HEK293 (cell line): ENCODE data around the gene ZNF221.

Source experiments
- EGR2 ChIP-seq: fragments of 450-650 bp; formaldehyde crosslinking; IDR thresholded peaks from 2 replicates; pipeline ENCODE4 v1.5.1; 2016; ENCODE audit warnings: low read depth, missing biosample characterization, missing genetic modification characterization
- ZNF24 ChIP-seq: fragments of 450-650 bp; formaldehyde crosslinking; IDR thresholded peaks from 2 replicates; pipeline ENCODE4 v1.5.1; 2016; ENCODE audit warnings: missing biosample characterization, missing genetic modification characterization
- ZNF335 ChIP-seq: fragments of 450-650 bp; formaldehyde crosslinking; conservative IDR thresholded peaks from 2 replicates; pipeline ENCODE4 v1.5.1; 2016; ENCODE audit warnings: missing biosample characterization, missing genetic modification characterization
- ZNF670 ChIP-seq: fragments of 450-650 bp; formaldehyde crosslinking; IDR thresholded peaks from 2 replicates; pipeline ENCODE4 v1.5.1; 2016; ENCODE audit warnings: missing biosample characterization, missing genetic modification characterization, low read depth
- TF ChIP-seq, protein P1 (sequence below): fragments of 450-650 bp; formaldehyde crosslinking; IDR thresholded peaks from 2 replicates; pipeline ENCODE4 v1.5.1; 2016; ENCODE audit warnings: missing biosample characterization, missing genetic modification characterization
- TF ChIP-seq, protein P2 (sequence below): fragments of 450-650 bp; formaldehyde crosslinking; IDR thresholded peaks from 2 replicates; pipeline ENCODE4 v1.5.1; 2016; ENCODE audit warnings: missing biosample characterization, missing genetic modification characterization

DNA sequence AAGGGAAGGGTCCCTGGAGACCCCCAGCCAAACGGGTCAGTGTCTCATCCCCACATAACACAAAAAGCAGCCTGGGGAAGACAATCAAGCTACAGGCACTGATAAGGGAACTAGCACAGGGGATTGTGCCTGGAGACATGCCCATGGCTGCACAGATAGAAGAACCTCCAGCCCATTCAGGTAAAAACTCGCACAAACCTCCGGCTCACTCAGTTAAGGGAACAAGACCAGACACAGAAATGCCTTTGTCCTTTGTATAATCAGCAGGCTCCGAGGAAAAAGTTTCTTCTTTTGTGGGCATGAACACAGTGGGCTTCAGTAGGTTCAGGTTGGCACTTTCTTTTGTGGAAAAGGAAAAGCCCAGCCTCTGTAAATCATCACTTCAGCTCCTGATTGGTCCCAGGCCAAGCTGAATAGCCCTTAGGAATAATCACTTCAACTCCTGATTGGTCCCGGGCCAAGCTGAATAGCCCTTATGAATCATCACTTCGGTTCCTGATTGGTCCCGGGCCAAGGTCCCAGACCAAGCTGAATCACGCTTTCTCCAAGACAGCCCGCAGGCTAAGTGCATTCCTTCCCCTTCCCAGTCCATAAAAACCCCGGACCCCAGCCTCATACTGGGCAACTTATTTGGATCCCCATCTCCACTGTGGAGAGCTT lies 46.7 kb downstream of the ZNF221 start:
- TF ChIP-seq ZNF24 (tag by site-specific recombination) (no peak), ZNF670 (no peak), ZNF335 (tag by site-specific recombination) (no peak), EGR2 (tag by site-specific recombination) (no peak)
- TF ChIP-seq, protein P1, sequence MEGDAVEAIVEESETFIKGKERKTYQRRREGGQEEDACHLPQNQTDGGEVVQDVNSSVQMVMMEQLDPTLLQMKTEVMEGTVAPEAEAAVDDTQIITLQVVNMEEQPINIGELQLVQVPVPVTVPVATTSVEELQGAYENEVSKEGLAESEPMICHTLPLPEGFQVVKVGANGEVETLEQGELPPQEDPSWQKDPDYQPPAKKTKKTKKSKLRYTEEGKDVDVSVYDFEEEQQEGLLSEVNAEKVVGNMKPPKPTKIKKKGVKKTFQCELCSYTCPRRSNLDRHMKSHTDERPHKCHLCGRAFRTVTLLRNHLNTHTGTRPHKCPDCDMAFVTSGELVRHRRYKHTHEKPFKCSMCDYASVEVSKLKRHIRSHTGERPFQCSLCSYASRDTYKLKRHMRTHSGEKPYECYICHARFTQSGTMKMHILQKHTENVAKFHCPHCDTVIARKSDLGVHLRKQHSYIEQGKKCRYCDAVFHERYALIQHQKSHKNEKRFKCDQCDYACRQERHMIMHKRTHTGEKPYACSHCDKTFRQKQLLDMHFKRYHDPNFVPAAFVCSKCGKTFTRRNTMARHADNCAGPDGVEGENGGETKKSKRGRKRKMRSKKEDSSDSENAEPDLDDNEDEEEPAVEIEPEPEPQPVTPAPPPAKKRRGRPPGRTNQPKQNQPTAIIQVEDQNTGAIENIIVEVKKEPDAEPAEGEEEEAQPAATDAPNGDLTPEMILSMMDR (tag by site-specific recombination) = no peak
- TF ChIP-seq, protein P2, sequence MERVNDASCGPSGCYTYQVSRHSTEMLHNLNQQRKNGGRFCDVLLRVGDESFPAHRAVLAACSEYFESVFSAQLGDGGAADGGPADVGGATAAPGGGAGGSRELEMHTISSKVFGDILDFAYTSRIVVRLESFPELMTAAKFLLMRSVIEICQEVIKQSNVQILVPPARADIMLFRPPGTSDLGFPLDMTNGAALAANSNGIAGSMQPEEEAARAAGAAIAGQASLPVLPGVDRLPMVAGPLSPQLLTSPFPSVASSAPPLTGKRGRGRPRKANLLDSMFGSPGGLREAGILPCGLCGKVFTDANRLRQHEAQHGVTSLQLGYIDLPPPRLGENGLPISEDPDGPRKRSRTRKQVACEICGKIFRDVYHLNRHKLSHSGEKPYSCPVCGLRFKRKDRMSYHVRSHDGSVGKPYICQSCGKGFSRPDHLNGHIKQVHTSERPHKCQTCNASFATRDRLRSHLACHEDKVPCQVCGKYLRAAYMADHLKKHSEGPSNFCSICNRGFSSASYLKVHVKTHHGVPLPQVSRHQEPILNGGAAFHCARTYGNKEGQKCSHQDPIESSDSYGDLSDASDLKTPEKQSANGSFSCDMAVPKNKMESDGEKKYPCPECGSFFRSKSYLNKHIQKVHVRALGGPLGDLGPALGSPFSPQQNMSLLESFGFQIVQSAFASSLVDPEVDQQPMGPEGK (tag by site-specific recombination) = no peak
